Activated T-helper 1 cell treated with anti-CD3 and anti-CD28 coated beads, Interleukin-12 subunit alpha, Interleukin-12 subunit beta, Interleukin-2, Interleukin-4 antibody, amounts not matched to agents 30 ng/mL and 10 ng/mL and 1 ng/mL, durations not matched to agents 14 hours and 24 hours and 36 hours (primary cell): ENCODE measurements around the gene CD151. TPM values are rescaled to one million over a fixed set of nuclear protein-coding genes. Genes with fewer than 3 reads are reported as not detected.

ENCODE experiments used
- DNase-seq: peaks from one replicate; pipeline ENCODE4 v3.0.0; 2021; ENCODE audit warnings: low spot score
- H3K27ac Mint-ChIP-seq: one replicate; pipeline ENCODE4 v1.8.0; 2021; ENCODE audit warnings: mild to moderate bottlenecking, mixed read lengths
- H3K27me3 Mint-ChIP-seq: one replicate; pipeline ENCODE4 v1.8.0; 2022; ENCODE audit warnings: mild to moderate bottlenecking, moderate library complexity, mixed read lengths; ENCODE audit not compliant: insufficient read depth
- H3K36me3 Mint-ChIP-seq: one replicate; pipeline ENCODE4 v1.8.0; 2021; ENCODE audit warnings: low read depth, mixed read lengths
- H3K4me1 Mint-ChIP-seq: one replicate; pipeline ENCODE4 v1.8.0; 2021; ENCODE audit warnings: low read depth, mixed read lengths
- H3K4me3 Mint-ChIP-seq: one replicate; pipeline ENCODE4 v1.8.0; 2021; ENCODE audit warnings: mild to moderate bottlenecking, moderate library complexity, mixed read lengths
- H3K9me3 Mint-ChIP-seq: one replicate; pipeline ENCODE4 v1.8.0; 2021; ENCODE audit warnings: mixed read lengths
- intact Hi-C: fragments of 100-400 bp; cut with micrococcal nuclease; formaldehyde crosslinking; loops from one replicate; pipeline ENCODE4 v1.15.1; 2024
- total RNA-seq: library from RNA; stranded (reverse); gene quantifications from 2 replicates; pipeline ENCODE4 v1.2.3, GENCODE V29; 2022

The CD151 gene
- total RNA-seq, 1 donor from 2014 or later: 80.6 TPM

GRCh38 chr11:849951-850774 is 17.4 kb downstream of the CD151 start:
- no peak for DNase-seq
- Mint-ChIP-seq H3K36me3 (no peaks in the 10 kb centered on the region), H3K27ac (no peak overlapping the region), H3K4me3 (no peak overlapping the region), H3K27me3 (peaks cover 4% of the 10 kb centered on the region), H3K9me3 (no peaks in the 10 kb centered on the region), H3K4me1 (no peaks in the 10 kb centered on the region)
- intact Hi-C loops: loop anchor here (2.0 to 5.0 kb wide), 2 partner anchors 19 to 77 kb away; partner anchors contain the start of gene AP2A2

DNA sequence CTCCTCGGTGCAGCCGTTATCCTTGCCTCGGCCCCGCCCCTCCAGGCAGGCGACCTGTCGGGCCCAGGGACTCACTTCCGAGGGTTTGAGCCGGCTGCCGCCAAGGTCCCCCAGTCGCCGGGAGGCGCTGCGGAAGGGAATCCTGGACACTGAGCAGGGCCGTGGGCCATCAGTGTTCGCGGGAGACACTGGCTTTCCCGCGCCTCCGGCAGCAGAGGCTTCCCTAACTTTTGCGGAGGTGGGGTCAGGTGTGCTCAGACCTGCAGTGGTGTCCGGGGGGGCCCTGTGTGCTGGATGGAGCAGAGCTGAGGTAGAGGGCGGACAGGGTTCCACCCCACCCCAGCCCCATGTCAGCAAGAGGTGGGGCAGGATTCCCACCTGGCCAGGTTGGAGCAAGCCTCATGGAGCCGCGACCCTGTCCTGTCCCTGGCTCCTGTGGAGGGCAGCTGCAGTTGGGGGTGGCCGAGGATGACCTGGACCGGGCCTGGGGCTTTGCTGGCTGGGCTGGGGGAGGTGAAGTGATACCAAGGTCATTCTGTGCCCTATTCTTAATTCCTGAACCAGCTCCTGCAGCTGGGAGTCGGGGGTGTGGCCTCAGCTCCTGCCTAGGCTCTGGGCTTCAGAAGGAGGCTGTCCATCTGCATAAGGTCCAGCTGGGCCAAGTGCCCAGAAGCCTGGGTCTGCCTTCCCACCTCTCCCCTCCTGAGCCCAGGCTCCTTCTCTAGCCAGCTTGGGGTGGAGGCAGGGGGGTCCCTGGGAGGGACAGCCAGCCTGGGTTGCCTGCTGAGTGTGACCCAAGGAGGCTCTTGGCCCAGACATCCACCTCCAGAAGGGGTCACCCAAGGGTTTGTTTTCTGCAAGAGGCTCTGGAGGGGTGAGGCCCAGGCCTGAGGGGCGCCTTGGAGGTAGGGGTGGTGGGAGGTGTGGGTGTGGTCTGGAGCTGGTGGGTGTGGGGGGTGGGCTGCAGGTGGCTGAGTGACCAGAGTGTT is 18.3 kb downstream of the CD151 start:
- DNase-seq: no peak
- no peak overlapping the region for H3K4me3 Mint-ChIP-seq
- no peak overlapping the region for H3K27ac Mint-ChIP-seq
- H3K9me3 Mint-ChIP-seq: no peaks in the 10 kb centered on the region
- H3K36me3 Mint-ChIP-seq: no peaks in the 10 kb centered on the region
- no peaks in the 10 kb centered on the region for H3K4me1 Mint-ChIP-seq
- H3K27me3 Mint-ChIP-seq: peaks cover 4% of the 10 kb centered on the region
- intact Hi-C loops: no loop called here

DNA sequence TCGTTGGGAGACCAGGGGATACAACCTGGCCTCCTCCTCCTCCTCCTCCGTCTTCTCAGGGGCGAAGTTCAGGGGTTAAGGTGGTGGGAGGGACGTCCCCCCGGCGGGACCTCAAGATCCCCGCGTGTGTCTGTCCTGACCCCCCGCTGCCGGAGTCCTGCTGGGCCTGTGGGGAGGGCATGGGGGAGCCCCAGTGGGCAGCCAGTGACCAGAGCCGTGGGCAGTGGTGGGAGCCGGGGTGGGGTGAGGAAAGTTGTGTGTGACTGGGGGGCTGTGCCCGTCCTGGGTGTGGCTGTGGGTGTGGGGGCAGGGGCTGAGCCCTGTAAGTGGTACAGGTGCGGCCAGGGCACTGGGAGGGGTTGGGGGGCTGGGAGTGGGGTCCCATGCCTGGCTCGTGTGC is 20.0 kb downstream of the CD151 start:
- H3K27me3 Mint-ChIP-seq: peaks cover 2% of the 10 kb centered on the region
- intact Hi-C loops: no loop called here
- H3K9me3 Mint-ChIP-seq: no peaks in the 10 kb centered on the region

GRCh38 chr11:853682-854448 is 21.1 kb downstream of the CD151 start:
- Mint-ChIP-seq H3K9me3 (no peaks in the 10 kb centered on the region), H3K27me3 (peaks cover 2% of the 10 kb centered on the region), H3K27ac (no peak overlapping the region), H3K36me3 (no peaks in the 10 kb centered on the region), H3K4me1 (no peaks in the 10 kb centered on the region), H3K4me3 (no peak overlapping the region)
- DNase-seq: no peak
- intact Hi-C loops: no loop called here

More for the DNA sequence above, 20.0 kb downstream of the CD151 start:
- H3K36me3 Mint-ChIP-seq: no peaks in the 10 kb centered on the region
- H3K4me3 Mint-ChIP-seq: no peak overlapping the region
- no peak for DNase-seq
- H3K27ac Mint-ChIP-seq: no peak overlapping the region
- H3K4me1 Mint-ChIP-seq: no peaks in the 10 kb centered on the region

DNA sequence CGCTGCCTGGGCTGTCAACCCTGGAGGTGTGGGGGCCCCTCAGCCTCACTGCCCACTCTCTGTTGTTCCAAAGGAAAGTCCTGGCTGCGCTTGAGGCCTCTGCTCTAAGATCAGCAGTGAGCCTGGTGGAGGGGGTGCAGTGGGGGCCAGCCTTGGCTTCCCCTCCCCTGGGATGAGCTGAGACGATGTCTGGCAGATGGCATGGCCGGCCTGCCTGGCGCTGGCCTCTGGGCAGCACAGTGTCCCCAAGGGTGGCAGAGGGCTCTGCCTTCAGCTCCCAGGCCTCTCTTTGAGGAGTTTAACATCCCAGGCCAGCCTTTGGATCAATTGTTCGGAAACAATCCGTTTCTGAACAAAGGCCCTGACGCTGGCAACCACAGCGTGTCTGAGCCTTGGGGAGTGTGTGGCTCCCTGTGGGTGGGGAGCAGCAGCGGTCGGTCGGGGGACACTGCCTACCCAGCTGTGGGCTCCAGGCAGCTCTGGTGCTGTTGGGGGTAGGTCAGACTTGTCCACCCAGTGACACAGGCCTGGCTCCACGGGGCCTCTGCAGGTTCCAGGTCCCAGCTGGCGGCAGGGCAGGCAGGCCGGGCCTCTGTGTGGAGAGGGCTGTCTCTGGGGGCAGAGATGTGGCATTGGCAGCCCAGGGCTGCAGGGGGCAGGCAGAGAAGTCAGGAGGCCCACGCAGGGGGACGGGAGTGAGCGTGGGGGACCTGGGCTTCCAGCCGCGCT is 22.0 kb downstream of the CD151 start:
- H3K9me3 Mint-ChIP-seq: no peaks in the 10 kb centered on the region
- no peak for DNase-seq
- peaks cover 2% of the 10 kb centered on the region for H3K27me3 Mint-ChIP-seq
- no peak overlapping the region for H3K27ac Mint-ChIP-seq
- no peak overlapping the region for H3K4me3 Mint-ChIP-seq
- no peaks in the 10 kb centered on the region for H3K36me3 Mint-ChIP-seq
- H3K4me1 Mint-ChIP-seq: no peaks in the 10 kb centered on the region
- intact Hi-C loops: no loop called here

DNA sequence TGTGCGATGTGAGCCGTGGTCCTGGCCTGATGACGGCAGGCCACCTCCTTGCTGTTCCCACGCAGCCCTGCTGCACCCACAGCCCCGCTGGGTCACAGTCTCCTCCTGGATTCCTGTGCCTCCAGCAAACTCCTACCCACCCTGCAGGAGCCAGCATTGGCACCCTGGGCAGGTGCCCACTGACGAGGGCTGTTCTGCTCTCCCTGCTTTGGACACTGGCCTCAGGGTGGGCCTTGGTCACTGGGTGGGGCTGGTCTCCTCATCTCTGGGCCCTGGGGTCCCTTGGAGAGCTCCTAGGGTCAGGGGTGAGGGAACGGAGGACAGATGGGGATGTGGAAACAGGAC is 22.6 kb downstream of the CD151 start:
- H3K4me3 Mint-ChIP-seq: no peak overlapping the region
- H3K27ac Mint-ChIP-seq: no peak overlapping the region
- peaks cover 2% of the 10 kb centered on the region for H3K27me3 Mint-ChIP-seq
- H3K36me3 Mint-ChIP-seq: no peaks in the 10 kb centered on the region
- H3K4me1 Mint-ChIP-seq: no peaks in the 10 kb centered on the region
- intact Hi-C loops: no loop called here
- no peak for DNase-seq
- H3K9me3 Mint-ChIP-seq: no peaks in the 10 kb centered on the region

DNA sequence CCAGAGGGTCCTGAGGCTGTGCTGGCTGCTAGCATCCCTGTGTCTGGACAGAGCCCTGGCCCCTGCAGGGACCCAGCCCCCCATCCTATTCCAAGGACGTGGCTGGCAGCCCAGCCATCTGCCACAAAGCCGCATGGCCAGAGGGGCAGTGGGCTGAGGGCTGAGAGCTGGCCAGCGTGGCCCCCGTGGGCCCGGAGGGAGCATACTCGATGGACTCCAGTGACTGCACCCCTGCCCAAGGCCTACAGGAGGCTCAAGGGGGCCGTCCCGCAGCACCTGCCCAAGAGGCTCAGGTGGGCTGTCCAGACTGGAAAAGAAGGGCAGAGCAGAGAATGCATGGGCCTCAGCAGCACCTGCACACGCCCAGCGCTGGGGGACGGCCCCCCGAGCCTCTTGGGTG is 23.0 kb downstream of the CD151 start:
- Mint-ChIP-seq H3K9me3 (no peaks in the 10 kb centered on the region), H3K36me3 (no peaks in the 10 kb centered on the region), H3K27ac (no peak overlapping the region), H3K4me3 (no peak overlapping the region), H3K4me1 (no peaks in the 10 kb centered on the region), H3K27me3 (peaks cover 2% of the 10 kb centered on the region)
- DNase-seq: no peak
- intact Hi-C loops: no loop called here

DNA sequence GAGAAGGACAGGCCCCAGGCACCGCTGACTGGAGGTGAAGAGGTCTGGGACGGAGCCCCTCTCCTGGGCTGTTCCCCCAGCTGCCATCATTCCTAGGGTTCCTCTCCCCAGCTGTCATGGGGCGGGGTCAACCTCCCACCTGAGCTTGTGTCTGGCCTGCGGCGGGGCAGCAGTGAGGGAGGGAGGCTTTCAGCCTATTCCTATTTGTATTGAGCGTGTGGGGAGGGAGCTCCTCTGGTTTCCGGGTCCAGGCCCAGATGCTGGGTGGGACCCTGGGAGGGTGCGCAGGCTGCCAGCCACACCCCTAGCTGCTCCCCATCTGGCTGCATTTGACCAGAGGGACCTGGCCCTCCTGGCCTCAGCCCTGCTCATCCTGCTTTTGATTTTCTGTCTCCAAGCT is 23.6 kb downstream of the CD151 start:
- H3K27ac Mint-ChIP-seq: no peak overlapping the region
- H3K4me1 Mint-ChIP-seq: no peaks in the 10 kb centered on the region
- H3K36me3 Mint-ChIP-seq: no peaks in the 10 kb centered on the region
- H3K4me3 Mint-ChIP-seq: no peak overlapping the region
- peaks cover 2% of the 10 kb centered on the region for H3K27me3 Mint-ChIP-seq
- no peak for DNase-seq
- no peaks in the 10 kb centered on the region for H3K9me3 Mint-ChIP-seq
- intact Hi-C loops: no loop called here

- intact Hi-C loops: no loop called here
- H3K4me3 Mint-ChIP-seq: no peak overlapping the region
- H3K27ac Mint-ChIP-seq: no peak overlapping the region
- H3K36me3 Mint-ChIP-seq: no peaks in the 10 kb centered on the region
- no peaks in the 10 kb centered on the region for H3K27me3 Mint-ChIP-seq
- H3K9me3 Mint-ChIP-seq: no peaks in the 10 kb centered on the region
- H3K4me1 Mint-ChIP-seq: no peaks in the 10 kb centered on the region
- DNase-seq: no peak
Measured at GRCh38 chr11:858053-858761, 25.5 kb downstream of the CD151 start.

- Mint-ChIP-seq H3K4me3 (no peak overlapping the region), H3K4me1 (no peaks in the 10 kb centered on the region)
Measured at GRCh38 chr11:858762-859339, 26.1 kb downstream of the CD151 start.

GRCh38 chr11:859394-860131 is 26.8 kb downstream of the CD151 start:
- no peak for DNase-seq
- no peak overlapping the region for H3K27ac Mint-ChIP-seq

More at GRCh38 chr11:858762-859339, 26.1 kb downstream of the CD151 start:
- no peaks in the 10 kb centered on the region for H3K27me3 Mint-ChIP-seq
- no peak for DNase-seq
- H3K9me3 Mint-ChIP-seq: no peaks in the 10 kb centered on the region
- H3K27ac Mint-ChIP-seq: no peak overlapping the region
- intact Hi-C loops: no loop called here
- no peaks in the 10 kb centered on the region for H3K36me3 Mint-ChIP-seq

More at GRCh38 chr11:859394-860131, 26.8 kb downstream of the CD151 start:
- H3K27me3 Mint-ChIP-seq: no peaks in the 10 kb centered on the region
- no peaks in the 10 kb centered on the region for H3K4me1 Mint-ChIP-seq
- no peaks in the 10 kb centered on the region for H3K9me3 Mint-ChIP-seq
- intact Hi-C loops: no loop called here
- no peaks in the 10 kb centered on the region for H3K36me3 Mint-ChIP-seq
- no peak overlapping the region for H3K4me3 Mint-ChIP-seq
